Left ventricle myocardium superior (tissue), 1 donor: Measurements from ENCODE around the gene PCNX4. TPM values are rescaled to one million over a fixed set of nuclear protein-coding genes. Genes with fewer than 3 reads are reported as not detected.

Experiments
- ATAC-seq: fragments of 200-7000 bp; cut with Tn5 transposase; one replicate; pipeline ENCODE4 v1.9.1; 2020; ENCODE audit warnings: mild to moderate bottlenecking, moderate library complexity
- DNase-seq: peaks from one replicate; pipeline ENCODE4 v3.0.0-alpha.2; 2020
- intact Hi-C: fragments of 100-400 bp; cut with micrococcal nuclease; formaldehyde crosslinking; loops from one replicate; pipeline ENCODE4 v1.11.0; 2022
- total RNA-seq: library from RNA; stranded (reverse); fragmentation: NEBNext Ultra II Directional; extraction: Animal tissue kit (Norgen Biotek cat#: 25700); gene quantifications from one replicate; pipeline ENCODE4 v1.2.1, GENCODE V29; 2021
- donor health status: DM: no; HTN: yes; CAD: no; lungs with severe emphysema.

The PCNX4 gene
- total RNA-seq, 1 donor from 2014 or later, result 23.2 TPM

- no peak for DNase-seq
- no peak for ATAC-seq
- intact Hi-C loops, result no loop called here
Observed at GRCh38 chr14:60215520-60216420, 124.0 kb downstream of the PCNX4 start.

GRCh38 chr14:60217713-60218112 is 126.0 kb downstream of the PCNX4 start:
- intact Hi-C loops, result no loop called here

More at GRCh38 chr14:60217713-60218112, 126.0 kb downstream of the PCNX4 start:
- DNase-seq (no peak), ATAC-seq (peak; percentile 10)

Other genes with a start within 250 kb of the PCNX4 start
- gene RTN1, start 221.1 kb upstream of the PCNX4 start, total RNA-seq, result 1.2 TPM
- gene LRRC9, start 171.8 kb upstream of the PCNX4 start, total RNA-seq, result 0.05 TPM
- gene DHRS7, start 73.5 kb downstream of the PCNX4 start, total RNA-seq, result 34.2 TPM
- gene PPM1A, start 157.3 kb downstream of the PCNX4 start, total RNA-seq, result 117 TPM